Measurements from ENCODE around the gene MUC20. TPM values are rescaled to one million over a fixed set of nuclear protein-coding genes. Genes with fewer than 3 reads are reported as not detected.
"Not testable (repeated sequence)": the region's sequence is repeated elsewhere in the genome, so short reads cannot be mapped to it uniquely, and the experiment has no call there.

The MUC20 gene
- total RNA-seq, 1 donor from 2014 or later = 9.3 TPM

- no peak for TF ChIP-seq CTCF (conservative IDR thresholded peaks at IDR 0.05; ENCODE audit: low read depth, low read length)
- no peak overlapping the region for H3K4me3 ChIP-seq (ENCODE audit: low read depth, low read length)
- no peak for DNase-seq (ENCODE audit: low read depth)
Observed at GRCh38 chr3:195738274-195739044, 17.7 kb downstream of the MUC20 start.

DNA sequence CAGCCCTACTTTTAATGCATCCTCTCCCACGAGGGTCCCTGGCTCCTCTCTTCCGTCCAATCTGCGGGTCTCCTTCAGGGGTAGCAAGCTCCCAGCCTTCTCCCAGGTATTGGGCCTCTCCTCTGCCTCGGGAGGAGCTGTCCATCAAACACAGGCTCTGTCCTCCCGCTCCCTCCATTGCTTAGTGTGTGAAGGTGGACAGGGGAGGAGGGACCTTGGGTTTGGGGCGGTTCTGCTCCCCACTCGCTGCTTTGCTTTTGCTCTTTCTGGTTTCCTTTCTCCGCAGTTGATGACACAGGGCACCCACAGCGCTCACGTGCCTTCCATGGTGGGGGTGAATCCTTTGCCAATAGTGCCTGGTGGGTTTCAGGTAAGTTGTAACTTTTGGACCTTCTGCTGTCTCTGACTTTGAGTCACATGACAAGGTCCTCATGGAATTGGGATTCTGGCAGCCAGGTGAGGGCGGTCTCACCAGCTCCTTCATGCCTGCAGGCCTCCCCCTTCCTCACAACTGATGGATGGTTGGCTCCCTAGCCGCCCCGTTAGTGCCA lies 18.9 kb downstream of the MUC20 start:
- no peak for TF ChIP-seq CTCF (conservative IDR thresholded peaks at IDR 0.05; ENCODE audit: low read depth, low read length)
- H3K4me3 ChIP-seq (ENCODE audit: low read depth, low read length) = no peak overlapping the region
- DNase-seq (ENCODE audit: low read depth) = no peak

- no peak overlapping the region for H3K4me3 ChIP-seq (ENCODE audit: low read depth, low read length)
- TF ChIP-seq CTCF (conservative IDR thresholded peaks at IDR 0.05; ENCODE audit: low read depth, low read length) = no peak
- no peak for DNase-seq (ENCODE audit: low read depth)
Observed at GRCh38 chr3:195744437-195744836, 23.7 kb downstream of the MUC20 start.

DNA sequence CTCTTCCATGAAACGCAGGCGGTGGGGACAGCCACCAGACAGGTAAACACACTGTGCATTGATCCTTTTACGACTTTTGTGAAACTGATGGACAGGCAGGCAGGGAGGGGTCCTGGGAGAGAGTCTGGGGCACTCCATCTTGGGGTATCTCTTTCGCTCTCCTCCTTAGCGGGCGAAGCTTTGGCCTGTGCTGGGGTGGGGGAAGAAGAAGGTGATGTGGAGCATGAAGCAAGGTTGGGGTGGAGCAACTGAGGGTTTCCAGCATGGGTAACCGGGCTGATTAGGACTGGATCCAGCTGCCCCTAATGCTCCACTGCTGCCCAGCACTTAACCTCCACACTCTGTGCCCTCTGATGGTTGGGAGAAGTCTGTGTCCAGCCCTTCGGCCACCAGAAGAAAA lies 25.6 kb downstream of the MUC20 start:
- DNase-seq (ENCODE audit: low read depth) = no peak
- H3K4me3 ChIP-seq (ENCODE audit: low read depth, low read length) = no peak overlapping the region
- no peak for TF ChIP-seq CTCF (conservative IDR thresholded peaks at IDR 0.05; ENCODE audit: low read depth, low read length)

GRCh38 chr3:195746751-195747150 lies 26.0 kb downstream of the MUC20 start:
- no peak for TF ChIP-seq CTCF (conservative IDR thresholded peaks at IDR 0.05; ENCODE audit: low read depth, low read length)
- DNase-seq (ENCODE audit: low read depth) = no peak
- H3K4me3 ChIP-seq (ENCODE audit: low read depth, low read length) = no peak overlapping the region

- TF ChIP-seq CTCF (conservative IDR thresholded peaks at IDR 0.05; ENCODE audit: low read depth, low read length) = no peak
- DNase-seq (ENCODE audit: low read depth) = no peak
- H3K4me3 ChIP-seq (ENCODE audit: low read depth, low read length) = no peak overlapping the region
Observed at GRCh38 chr3:195748661-195749060, 27.9 kb downstream of the MUC20 start.

GRCh38 chr3:195749101-195749500 lies 28.3 kb downstream of the MUC20 start:
- not testable (repeated sequence) for DNase-seq (ENCODE audit: low read depth)

More at GRCh38 chr3:195749101-195749500, 28.3 kb downstream of the MUC20 start:
- H3K4me3 ChIP-seq (ENCODE audit: low read depth, low read length) = not testable (repeated sequence)
